Measurements from ENCODE around the gene POLE.

Gene POLE

GRCh38 chr12:132588319-132588718, 98.8 kb downstream of the POLE start:
- H3K4me3 ChIP-seq (ENCODE audit: low read length): no peak overlapping the region
- no peak overlapping the region for H3K27ac ChIP-seq (ENCODE audit: low read depth, low read length)
- H3K27me3 ChIP-seq (ENCODE audit: insufficient read depth, low read length): peaks cover 98% of the 10 kb centered on the region
- H3K36me3 ChIP-seq (ENCODE audit: insufficient read depth, low read length): no peaks in the 10 kb centered on the region
- H3K4me1 ChIP-seq (ENCODE audit: insufficient read depth, low read length): 0 out of 2 replicates have a peak, but pooled peaks cover 6% of the 10 kb centered on the region
- WGBS: 76% methylated on average over 6 of the region's 6 CpGs
- H3K9ac ChIP-seq (ENCODE audit: low read depth, low read length): no peak overlapping the region
- H3K9me3 ChIP-seq (ENCODE audit: insufficient read depth, low read depth, low read length): no peaks in the 10 kb centered on the region

GRCh38 chr12:132587781-132588180, 99.4 kb downstream of the POLE start:
- WGBS: 74% methylated on average over 3 of the region's 3 CpGs
- no peak overlapping the region for H3K4me3 ChIP-seq (ENCODE audit: low read length)
- H3K9ac ChIP-seq (ENCODE audit: low read depth, low read length): no peak overlapping the region
- no peaks in the 10 kb centered on the region for H3K9me3 ChIP-seq (ENCODE audit: insufficient read depth, low read depth, low read length)
- no peak overlapping the region for H3K27ac ChIP-seq (ENCODE audit: low read depth, low read length)
- no peaks in the 10 kb centered on the region for H3K36me3 ChIP-seq (ENCODE audit: insufficient read depth, low read length)
- H3K4me1 ChIP-seq (ENCODE audit: insufficient read depth, low read length): 0 out of 2 replicates have a peak, but pooled peaks cover 6% of the 10 kb centered on the region
- H3K27me3 ChIP-seq (ENCODE audit: insufficient read depth, low read length): peaks cover 98% of the 10 kb centered on the region

GRCh38 chr12:132586929-132587328, 100.2 kb downstream of the POLE start:
- Histone ChIP-seq H3K9me3 (ENCODE audit: insufficient read depth, low read depth, low read length) (no peaks in the 10 kb centered on the region), H3K27ac (ENCODE audit: low read depth, low read length) (no peak overlapping the region), H3K4me1 (ENCODE audit: insufficient read depth, low read length) (0 out of 2 replicates have a peak, but pooled peaks cover 6% of the 10 kb centered on the region), H3K9ac (ENCODE audit: low read depth, low read length) (no peak overlapping the region), H3K36me3 (ENCODE audit: insufficient read depth, low read length) (no peaks in the 10 kb centered on the region), H3K4me3 (ENCODE audit: low read length) (no peak overlapping the region), H3K27me3 (ENCODE audit: insufficient read depth, low read length) (peaks cover 98% of the 10 kb centered on the region)
- WGBS: 91% methylated on average over 18 of the region's 18 CpGs

GRCh38 chr12:132585177-132585576, 102.0 kb downstream of the POLE start:
- 85% methylated on average over 24 of the region's 24 CpGs for WGBS
- Histone ChIP-seq H3K9me3 (ENCODE audit: insufficient read depth, low read depth, low read length) (no peaks in the 10 kb centered on the region), H3K9ac (ENCODE audit: low read depth, low read length) (no peak overlapping the region), H3K4me3 (ENCODE audit: low read length) (no peak overlapping the region), H3K36me3 (ENCODE audit: insufficient read depth, low read length) (no peaks in the 10 kb centered on the region), H3K27me3 (ENCODE audit: insufficient read depth, low read length) (peaks cover 87% of the 10 kb centered on the region), H3K4me1 (ENCODE audit: insufficient read depth, low read length) (0 out of 2 replicates have a peak, but pooled peaks cover 6% of the 10 kb centered on the region), H3K27ac (ENCODE audit: low read depth, low read length) (no peak overlapping the region)

- H3K4me1 ChIP-seq (ENCODE audit: insufficient read depth, low read length): 0 out of 2 replicates have a peak, but pooled peaks cover 6% of the 10 kb centered on the region
- no peak overlapping the region for H3K4me3 ChIP-seq (ENCODE audit: low read length)
- H3K9me3 ChIP-seq (ENCODE audit: insufficient read depth, low read depth, low read length): no peaks in the 10 kb centered on the region
- H3K9ac ChIP-seq (ENCODE audit: low read depth, low read length): no peak overlapping the region
- 41% methylated on average over 13 of the region's 14 CpGs for WGBS
- H3K36me3 ChIP-seq (ENCODE audit: insufficient read depth, low read length): peaks cover under 1% of the 10 kb centered on the region; the same call in 1 of the 2 replicates
- no peak overlapping the region for H3K27ac ChIP-seq (ENCODE audit: low read depth, low read length)
- H3K27me3 ChIP-seq (ENCODE audit: insufficient read depth, low read length): peaks cover 80% of the 10 kb centered on the region
Observed at GRCh38 chr12:132584429-132584828, 102.7 kb downstream of the POLE start.

- 2% methylated on average over 26 of the region's 29 CpGs for WGBS
- H3K4me3 ChIP-seq (ENCODE audit: low read length): peak overlapping the region; percentile 51
- no peak overlapping the region for H3K27ac ChIP-seq (ENCODE audit: low read depth, low read length)
Observed at GRCh38 chr12:132583736-132584135, 103.4 kb downstream of the POLE start.

GRCh38 chr12:132583411-132583710, 103.8 kb downstream of the POLE start:
- no peaks in the 10 kb centered on the region for H3K9me3 ChIP-seq (ENCODE audit: insufficient read depth, low read depth, low read length)
- H3K27me3 ChIP-seq (ENCODE audit: insufficient read depth, low read length): peaks cover 69% of the 10 kb centered on the region
- peaks cover 5% of the 10 kb centered on the region; the same call in 1 of the 2 replicates for H3K36me3 ChIP-seq (ENCODE audit: insufficient read depth, low read length)
- H3K9ac ChIP-seq (ENCODE audit: low read depth, low read length): no peak overlapping the region; the same call in 1 of the 2 replicates
- H3K4me3 ChIP-seq (ENCODE audit: low read length): peak overlapping the region; percentile 51
- 0 out of 2 replicates have a peak, but pooled peaks cover 6% of the 10 kb centered on the region for H3K4me1 ChIP-seq (ENCODE audit: insufficient read depth, low read length)
- H3K27ac ChIP-seq (ENCODE audit: low read depth, low read length): no peak overlapping the region
- WGBS: under 1% methylated on average over 50 of the region's 50 CpGs

More at GRCh38 chr12:132583736-132584135, 103.4 kb downstream of the POLE start:
- peaks cover 73% of the 10 kb centered on the region for H3K27me3 ChIP-seq (ENCODE audit: insufficient read depth, low read length)
- H3K4me1 ChIP-seq (ENCODE audit: insufficient read depth, low read length): 0 out of 2 replicates have a peak, but pooled peaks cover 6% of the 10 kb centered on the region
- peaks cover 4% of the 10 kb centered on the region; the same call in 1 of the 2 replicates for H3K36me3 ChIP-seq (ENCODE audit: insufficient read depth, low read length)
- no peaks in the 10 kb centered on the region for H3K9me3 ChIP-seq (ENCODE audit: insufficient read depth, low read depth, low read length)
- no peak overlapping the region for H3K9ac ChIP-seq (ENCODE audit: low read depth, low read length)

GRCh38 chr12:132582582-132583410, 104.3 kb downstream of the POLE start:
- peaks cover 11% of the 10 kb centered on the region for H3K36me3 ChIP-seq (ENCODE audit: insufficient read depth, low read length)
- no peak overlapping the region for H3K27ac ChIP-seq (ENCODE audit: low read depth, low read length)
- no peaks in the 10 kb centered on the region for H3K9me3 ChIP-seq (ENCODE audit: insufficient read depth, low read depth, low read length)
- peaks cover 64% of the 10 kb centered on the region for H3K27me3 ChIP-seq (ENCODE audit: insufficient read depth, low read length)
- H3K4me3 ChIP-seq (ENCODE audit: low read length): peak overlapping the region; percentile 51
- no peak overlapping the region; the same call in 1 of the 2 replicates for H3K9ac ChIP-seq (ENCODE audit: low read depth, low read length)
- 2% methylated on average over 89 of the region's 89 CpGs for WGBS
- 0 out of 2 replicates have a peak, but pooled peaks cover 6% of the 10 kb centered on the region for H3K4me1 ChIP-seq (ENCODE audit: insufficient read depth, low read length)

GRCh38 chr12:132582058-132582420, 105.1 kb downstream of the POLE start:
- Histone ChIP-seq H3K9ac (ENCODE audit: low read depth, low read length) (no peak overlapping the region), H3K4me3 (ENCODE audit: low read length) (peak overlapping the region; percentile 51; the same call in 1 of the 2 replicates), H3K27me3 (ENCODE audit: insufficient read depth, low read length) (peaks cover 56% of the 10 kb centered on the region), H3K4me1 (ENCODE audit: insufficient read depth, low read length) (0 out of 2 replicates have a peak, but pooled peaks cover 6% of the 10 kb centered on the region), H3K9me3 (ENCODE audit: insufficient read depth, low read depth, low read length) (no peaks in the 10 kb centered on the region), H3K27ac (ENCODE audit: low read depth, low read length) (no peak overlapping the region), H3K36me3 (ENCODE audit: insufficient read depth, low read length) (peaks cover 17% of the 10 kb centered on the region)
- WGBS: 5% methylated on average over 22 of the region's 24 CpGs

GRCh38 chr12:132581348-132582057, 105.6 kb downstream of the POLE start:
- Histone ChIP-seq H3K4me3 (ENCODE audit: low read length) (no peak overlapping the region), H3K27me3 (ENCODE audit: insufficient read depth, low read length) (peaks cover 51% of the 10 kb centered on the region), H3K27ac (ENCODE audit: low read depth, low read length) (no peak overlapping the region), H3K9ac (ENCODE audit: low read depth, low read length) (no peak overlapping the region), H3K4me1 (ENCODE audit: insufficient read depth, low read length) (0 out of 2 replicates have a peak, but pooled peaks cover 6% of the 10 kb centered on the region), H3K36me3 (ENCODE audit: insufficient read depth, low read length) (peaks cover 22% of the 10 kb centered on the region), H3K9me3 (ENCODE audit: insufficient read depth, low read depth, low read length) (no peaks in the 10 kb centered on the region)
- WGBS: 70% methylated on average over 17 of the region's 17 CpGs

GRCh38 chr12:132580701-132581292, 106.3 kb downstream of the POLE start:
- Histone ChIP-seq H3K9ac (ENCODE audit: low read depth, low read length) (no peak overlapping the region), H3K9me3 (ENCODE audit: insufficient read depth, low read depth, low read length) (no peaks in the 10 kb centered on the region), H3K27me3 (ENCODE audit: insufficient read depth, low read length) (peaks cover 44% of the 10 kb centered on the region), H3K36me3 (ENCODE audit: insufficient read depth, low read length) (peaks cover 27% of the 10 kb centered on the region), H3K4me1 (ENCODE audit: insufficient read depth, low read length) (0 out of 2 replicates have a peak, but pooled peaks cover 6% of the 10 kb centered on the region), H3K27ac (ENCODE audit: low read depth, low read length) (no peak overlapping the region), H3K4me3 (ENCODE audit: low read length) (no peak overlapping the region)
- 93% methylated on average over 12 of the region's 12 CpGs for WGBS
